ENCODE measurements around the gene IL1A.

IL1A gene

GRCh38 chr2:112791019-112791418, 6.7 kb upstream of the IL1A start:
- DNase-seq, result no peak

DNA sequence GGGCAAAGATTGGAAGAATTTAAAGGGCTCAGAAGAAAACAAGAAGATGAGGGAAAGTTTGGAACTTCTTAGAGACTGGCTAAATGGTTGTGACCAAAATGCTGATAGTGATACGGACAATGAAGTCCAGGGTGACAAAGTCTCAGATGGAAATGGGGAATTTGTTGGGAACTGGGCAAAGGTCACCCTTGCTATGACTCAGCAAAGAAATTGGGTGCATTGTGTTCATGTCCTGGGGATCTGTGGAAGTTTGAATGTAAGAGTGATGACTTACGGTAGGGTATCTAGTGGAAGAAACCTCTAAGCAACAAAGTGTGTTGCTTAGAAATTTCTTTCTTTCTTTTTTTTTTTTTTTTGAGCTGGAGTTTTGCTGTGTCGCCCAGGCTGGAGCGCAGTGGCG, 6.0 kb upstream of the IL1A start:
- no peak for DNase-seq

GRCh38 chr2:112789186-112789585, 4.9 kb upstream of the IL1A start:
- DNase-seq, result no peak

- no peak for DNase-seq
Measured at GRCh38 chr2:112788653-112789052, 4.4 kb upstream of the IL1A start.

- DNase-seq, result no peak
Measured at GRCh38 chr2:112787729-112788393, 3.6 kb upstream of the IL1A start.

DNA sequence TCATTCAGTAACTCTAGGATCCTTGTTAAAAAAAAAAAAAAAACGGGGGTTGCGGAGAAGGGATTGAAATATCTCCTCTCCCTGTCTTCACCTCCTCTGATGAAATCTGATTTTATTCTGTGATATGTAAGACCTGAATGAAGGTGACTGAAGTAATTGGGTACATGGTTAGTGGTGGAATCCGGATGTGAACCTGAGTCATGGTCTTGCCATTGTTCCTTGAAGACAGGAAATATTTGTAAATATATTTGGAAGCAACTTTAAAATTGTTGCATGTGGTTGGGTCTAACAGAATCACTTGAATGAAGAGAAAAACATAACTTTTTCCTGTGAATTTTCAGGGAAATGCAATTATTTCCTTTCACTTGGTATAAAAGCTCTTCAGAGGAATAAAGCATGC, 3.0 kb upstream of the IL1A start:
- DNase-seq, result no peak

- DNase-seq, result no peak
Measured at GRCh38 chr2:112783187-112783714, 1.0 kb downstream of the IL1A start.

GRCh38 chr2:112782234-112782799, 2.0 kb downstream of the IL1A start:
- DNase-seq, result no peak

GRCh38 chr2:112779598-112779997, 4.7 kb downstream of the IL1A start:
- DNase-seq, result no peak

GRCh38 chr2:112777036-112777435, 7.3 kb downstream of the IL1A start:
- DNase-seq, result no peak

- DNase-seq, result no peak
Measured at GRCh38 chr2:112776113-112776512, 8.2 kb downstream of the IL1A start.

DNA sequence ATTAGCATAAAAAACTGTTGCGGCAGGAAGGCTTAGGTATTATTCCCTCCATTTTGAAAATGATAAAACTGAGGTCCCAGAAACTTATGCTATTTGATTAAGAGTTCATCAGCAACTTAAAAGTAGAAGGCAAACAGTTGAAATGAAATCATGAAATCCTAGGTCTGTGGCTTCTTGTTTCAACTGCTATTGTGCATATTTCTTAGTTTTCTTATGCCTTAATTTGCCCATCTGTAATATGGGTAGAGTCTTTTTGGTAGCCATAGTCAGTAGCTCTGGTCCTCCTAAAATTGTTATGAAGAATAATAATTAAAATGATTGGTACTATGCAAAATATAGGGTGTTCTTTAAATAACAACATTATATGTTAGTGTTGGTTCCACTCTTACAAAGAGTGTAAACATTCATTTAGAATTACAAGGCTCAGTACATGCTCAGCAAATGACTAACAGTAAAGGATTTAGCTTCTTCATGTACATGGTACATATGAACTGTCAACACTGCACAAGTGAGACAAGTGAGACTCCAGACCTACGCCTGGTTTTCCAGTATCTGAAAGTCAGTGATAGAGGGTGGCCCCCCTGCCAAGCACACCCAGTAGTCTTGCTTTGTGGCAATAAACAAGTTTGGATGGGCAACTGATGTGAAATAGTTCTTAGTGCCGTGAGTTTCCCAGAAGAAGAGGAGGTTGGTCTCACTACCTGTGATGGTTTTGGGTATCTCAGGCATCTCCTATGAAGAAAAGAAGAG, 9.6 kb downstream of the IL1A start:
- no peak for DNase-seq

GRCh38 chr2:112773556-112773955, 10.7 kb downstream of the IL1A start:
- no peak for DNase-seq

- DNase-seq, result no peak
Measured at GRCh38 chr2:112772911-112773475, 11.3 kb downstream of the IL1A start.

- DNase-seq, result no peak
Measured at GRCh38 chr2:112772322-112772721, 12.0 kb downstream of the IL1A start.

DNA sequence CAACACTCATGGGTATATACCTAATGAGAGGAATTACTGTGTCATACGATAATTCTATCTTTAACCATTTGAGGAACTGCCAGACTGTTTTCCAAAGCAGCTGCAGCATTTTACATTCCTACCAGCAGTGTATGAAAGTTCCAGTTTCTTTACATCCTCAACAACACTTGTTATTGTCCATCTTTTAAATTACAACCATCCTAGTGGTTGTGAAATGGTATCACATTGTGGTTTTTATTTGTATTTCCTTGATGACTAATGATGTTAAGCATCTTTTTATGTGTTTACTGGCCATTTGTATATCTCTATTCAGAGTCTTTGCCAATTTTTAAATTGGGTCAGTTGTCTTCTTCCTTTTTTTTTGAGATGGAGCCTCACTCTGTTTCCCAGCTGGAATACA, 15.9 kb downstream of the IL1A start:
- no peak for DNase-seq

GRCh38 chr2:112767693-112768330, 16.5 kb downstream of the IL1A start:
- no peak for DNase-seq

DNA sequence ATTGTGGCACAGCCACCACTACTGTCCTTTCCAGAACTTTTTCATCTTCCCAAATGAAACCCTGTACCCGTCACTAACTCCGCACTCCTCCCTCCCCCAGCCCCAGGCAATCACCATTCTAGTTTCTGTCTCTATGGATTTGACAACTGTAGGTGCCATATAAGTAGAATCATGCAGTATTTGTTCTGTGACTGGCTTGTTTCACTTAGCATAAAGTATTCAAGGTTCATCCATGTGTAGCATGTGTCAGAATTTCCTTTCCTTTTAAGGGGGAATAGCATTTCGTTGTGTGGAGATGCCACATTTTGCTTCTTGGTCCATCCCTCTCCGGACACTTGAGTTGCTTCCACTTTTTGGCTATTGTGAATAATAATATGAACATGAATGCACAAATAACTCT, 19.0 kb downstream of the IL1A start:
- DNase-seq, result no peak

- peak; percentile 98 for DNase-seq
Measured at GRCh38 chr2:112764071-112765044, 19.9 kb downstream of the IL1A start, which contains the start of gene CKAP2L. Gene CKAP2L (minus strand): TSS chr2:112764609. CDS start chr2:112764598, 11 bp downstream.

- no peak for DNase-seq
Measured at GRCh38 chr2:112762276-112762675, 22.0 kb downstream of the IL1A start.

DNA sequence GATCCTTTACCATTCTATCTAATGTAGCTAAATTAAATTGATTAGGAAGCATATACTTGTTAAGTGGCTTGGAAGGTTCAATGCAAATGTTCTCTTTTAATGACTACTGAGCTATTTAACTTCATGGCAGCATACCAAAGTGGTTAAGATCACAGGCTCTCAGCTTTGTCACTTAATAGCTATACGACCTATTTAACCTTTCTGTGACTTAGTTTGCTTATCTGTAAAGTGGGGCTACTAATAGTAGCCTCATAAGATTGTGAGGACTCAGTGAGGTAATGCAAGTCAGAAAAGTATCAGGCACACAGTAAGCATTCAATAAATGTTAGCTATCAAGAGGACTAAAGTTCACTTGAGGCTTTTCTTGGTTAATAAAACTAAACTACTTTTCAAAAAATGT, 24.1 kb downstream of the IL1A start:
- no peak for DNase-seq

- DNase-seq, result no peak
Measured at GRCh38 chr2:112758711-112759110, 25.6 kb downstream of the IL1A start.

All from NCI-H1694 treated with DMSO at 0.1 percent for 48 hours (cell line).